Measurements from ENCODE around the gene PHLDB1.

PHLDB1 gene

GRCh38 chr11:118640332-118641154 lies 33.1 kb downstream of the PHLDB1 start:
- DNase-seq, result peak in 1 of 2 experiments; percentile 22

- DNase-seq, result peak; percentile 71 to 84
Observed at GRCh38 chr11:118641397-118642019, 34.1 kb downstream of the PHLDB1 start.

GRCh38 chr11:118643142-118643994 lies 36.0 kb downstream of the PHLDB1 start:
- DNase-seq, result no peak

GRCh38 chr11:118643995-118644345 lies 36.6 kb downstream of the PHLDB1 start:
- DNase-seq, result no peak

- no peak for DNase-seq
Observed at GRCh38 chr11:118644496-118644895, 37.1 kb downstream of the PHLDB1 start.

GRCh38 chr11:118645066-118645715 lies 37.8 kb downstream of the PHLDB1 start:
- DNase-seq, result no peak

GRCh38 chr11:118646393-118646792 lies 39.0 kb downstream of the PHLDB1 start:
- DNase-seq, result no peak

- DNase-seq, result no peak
Observed at GRCh38 chr11:118648291-118648690, 40.9 kb downstream of the PHLDB1 start.

- DNase-seq, result no peak
Observed at GRCh38 chr11:118649941-118650340, 42.5 kb downstream of the PHLDB1 start.

GRCh38 chr11:118650366-118650765 lies 43.0 kb downstream of the PHLDB1 start:
- no peak for DNase-seq

- DNase-seq, result no peak
Observed at GRCh38 chr11:118651820-118652219, 44.4 kb downstream of the PHLDB1 start.

- DNase-seq, result no peak
Observed at GRCh38 chr11:118652681-118653181, 45.3 kb downstream of the PHLDB1 start.

- no peak for DNase-seq
Observed at GRCh38 chr11:118653684-118654390, 46.4 kb downstream of the PHLDB1 start.

GRCh38 chr11:118655486-118656190 lies 48.2 kb downstream of the PHLDB1 start:
- DNase-seq, result no peak

GRCh38 chr11:118656563-118657165 lies 49.2 kb downstream of the PHLDB1 start:
- DNase-seq, result no peak

GRCh38 chr11:118657238-118657637 lies 49.8 kb downstream of the PHLDB1 start:
- DNase-seq, result no peak

GRCh38 chr11:118657709-118658428 lies 50.5 kb downstream of the PHLDB1 start:
- DNase-seq, result no peak

GRCh38 chr11:118658429-118659313 lies 51.3 kb downstream of the PHLDB1 start:
- no peak for DNase-seq

GRCh38 chr11:118659314-118659952 lies 52.0 kb downstream of the PHLDB1 start:
- DNase-seq, result peak; percentile 71 to 80
